Esophagus squamous epithelium (tissue), 4 donors: ENCODE measurements around the gene PCNT.

ENCODE experiments used
- CTCF ChIP-seq, 6 experiments: fragments of 450-650 bp in 4 of 6; fragments of 200-600 bp in 2 of 6; sonication (generic) in 2 of 6; IDR thresholded peaks; one replicate each; pipeline ENCODE4 v1.5.1; 2016 to 2019; ENCODE audit warnings: antibody characterized with exemption in 6 of 6, mild to moderate bottlenecking in 4 of 6, moderate library complexity in 4 of 6
- POLR2A ChIP-seq, 4 donors: fragments of 450-650 bp; IDR thresholded peaks; one replicate each; pipeline ENCODE4 v1.6.1; 2017; ENCODE audit warnings: antibody characterized with exemption in 4 of 4, mild to moderate bottlenecking in 4 of 4, moderate library complexity in 3 of 4

- no peak for TF ChIP-seq CTCF (IDR thresholded peaks at IDR 0.05)
- no peak for TF ChIP-seq POLR2A (IDR thresholded peaks at IDR 0.05)
Measured at GRCh38 chr21:46361935-46362334, 38.0 kb downstream of the PCNT start.
